ENCODE results near the gene PMFBP1.

Gene PMFBP1

GRCh38 chr16:72108353-72109102 lies 63.4 kb downstream of the PMFBP1 start:
- H3K4me3 ChIP-seq (ENCODE audit: low read length), result no peak overlapping the region
- DNase-seq (ENCODE audit: low read depth), result no peak
- TF ChIP-seq CTCF (conservative IDR thresholded peaks at IDR 0.05; ENCODE audit: low read depth, low read length), result no peak

DNA sequence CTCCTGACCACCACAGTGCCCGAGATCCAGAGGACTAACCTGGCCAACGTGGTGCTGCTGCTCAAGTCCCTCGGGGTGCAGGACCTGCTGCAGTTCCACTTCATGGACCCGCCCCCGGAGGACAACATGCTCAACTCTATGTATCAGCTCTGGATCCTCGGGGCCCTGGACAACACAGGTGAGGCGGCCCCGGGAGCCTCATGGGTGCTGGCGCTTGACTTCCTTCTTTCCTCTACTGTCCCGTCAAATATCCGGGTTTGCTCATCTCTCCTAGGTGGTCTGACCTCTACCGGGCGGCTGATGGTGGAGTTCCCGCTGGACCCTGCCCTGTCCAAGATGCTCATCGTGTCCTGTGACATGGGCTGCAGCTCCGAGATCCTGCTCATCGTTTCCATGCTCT lies 64.6 kb downstream of the PMFBP1 start:
- TF ChIP-seq CTCF (conservative IDR thresholded peaks at IDR 0.05; ENCODE audit: low read depth, low read length), result no peak
- DNase-seq (ENCODE audit: low read depth), result no peak
- no peak overlapping the region for H3K4me3 ChIP-seq (ENCODE audit: low read length)

DNA sequence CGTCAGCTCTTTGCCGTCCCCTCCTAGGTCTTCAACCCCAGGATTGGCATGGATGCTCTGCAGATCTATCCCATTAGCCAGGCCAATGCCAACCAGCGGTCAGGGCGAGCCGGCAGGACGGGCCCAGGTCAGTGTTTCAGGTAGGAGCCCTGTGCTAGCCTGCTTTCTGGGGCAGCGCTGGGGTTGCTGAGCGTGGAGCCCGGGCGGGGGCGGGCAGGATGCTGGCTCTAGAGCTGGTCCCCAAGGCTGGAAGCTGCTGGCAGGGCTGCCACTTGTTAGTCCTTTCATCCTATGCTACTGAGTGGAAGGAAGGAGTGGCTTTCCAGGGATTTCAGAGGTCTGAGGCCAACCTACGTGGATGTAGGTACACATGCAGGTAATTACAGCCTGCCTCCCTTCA lies 66.0 kb downstream of the PMFBP1 start:
- TF ChIP-seq CTCF (conservative IDR thresholded peaks at IDR 0.05; ENCODE audit: low read depth, low read length), result no peak
- DNase-seq (ENCODE audit: low read depth), result no peak
- H3K4me3 ChIP-seq (ENCODE audit: low read length), result no peak overlapping the region

DNA sequence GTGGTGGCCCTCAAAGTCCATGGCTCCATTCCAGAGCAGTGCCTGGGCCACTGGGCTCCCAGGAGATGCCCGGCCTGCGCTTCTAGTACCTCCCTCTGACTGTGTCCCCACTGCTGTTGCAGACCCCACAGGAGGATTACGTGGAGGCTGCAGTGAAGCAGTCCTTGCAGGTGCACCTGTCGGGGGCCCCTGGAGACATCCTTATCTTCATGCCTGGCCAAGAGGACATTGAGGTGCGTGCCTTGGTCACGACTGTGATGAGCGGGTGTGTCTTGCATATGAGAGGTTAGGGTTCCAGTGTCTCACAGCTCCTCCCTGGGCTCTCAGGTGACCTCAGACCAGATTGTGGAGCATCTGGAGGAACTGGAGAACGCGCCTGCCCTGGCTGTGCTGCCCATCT lies 67.0 kb downstream of the PMFBP1 start:
- TF ChIP-seq CTCF (conservative IDR thresholded peaks at IDR 0.05; ENCODE audit: low read depth, low read length), result no peak
- no peak overlapping the region for H3K4me3 ChIP-seq (ENCODE audit: low read length)
- DNase-seq (ENCODE audit: low read depth), result no peak

DNA sequence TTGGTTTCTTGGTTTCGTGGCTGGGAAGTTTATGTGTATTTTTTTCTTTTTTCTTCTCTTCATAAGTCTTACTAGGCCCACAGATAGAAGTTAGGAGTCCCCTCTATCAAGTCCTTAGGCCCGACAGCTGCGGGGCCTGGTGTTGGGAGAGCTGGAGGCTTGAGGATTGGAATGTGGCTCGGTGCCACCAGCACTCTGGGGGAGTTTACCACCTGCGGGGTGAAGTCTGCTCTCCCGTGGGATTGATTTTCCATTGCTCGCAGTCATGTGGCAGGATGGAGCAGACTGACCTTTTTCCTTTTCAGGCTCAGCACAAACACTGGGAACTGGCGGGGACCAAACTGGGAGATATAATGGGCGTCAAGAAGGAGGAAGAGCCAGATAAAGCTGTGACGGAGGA lies 70.8 kb downstream of the PMFBP1 start:
- no peak for TF ChIP-seq CTCF (conservative IDR thresholded peaks at IDR 0.05; ENCODE audit: low read depth, low read length)
- DNase-seq (ENCODE audit: low read depth), result no peak
- H3K4me3 ChIP-seq (ENCODE audit: low read length), result no peak overlapping the region

DNA sequence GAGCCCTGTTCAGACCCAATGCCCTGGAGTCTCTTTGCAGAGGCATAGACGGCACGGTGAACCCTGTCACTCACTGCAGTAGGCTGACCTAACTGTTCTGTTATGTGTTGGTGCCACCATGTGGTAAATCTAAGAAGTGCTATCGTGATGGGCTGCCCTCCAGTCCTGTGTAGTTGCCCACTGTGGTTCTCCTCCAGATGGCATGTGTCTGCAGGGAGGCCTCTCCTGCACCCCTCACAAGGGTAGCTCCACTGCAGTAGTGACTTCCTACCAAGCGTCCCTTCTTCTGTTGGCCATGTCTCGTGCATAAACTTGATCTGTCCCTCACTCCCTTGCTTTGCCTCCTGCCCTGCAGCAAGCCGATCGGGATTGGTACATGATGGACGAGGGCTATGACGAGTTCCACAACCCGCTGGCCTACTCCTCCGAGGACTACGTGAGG lies 72.6 kb downstream of the PMFBP1 start:
- DNase-seq (ENCODE audit: low read depth), result no peak
- peak; percentile 61 for TF ChIP-seq CTCF (conservative IDR thresholded peaks at IDR 0.05; ENCODE audit: low read depth, low read length)

DNA sequence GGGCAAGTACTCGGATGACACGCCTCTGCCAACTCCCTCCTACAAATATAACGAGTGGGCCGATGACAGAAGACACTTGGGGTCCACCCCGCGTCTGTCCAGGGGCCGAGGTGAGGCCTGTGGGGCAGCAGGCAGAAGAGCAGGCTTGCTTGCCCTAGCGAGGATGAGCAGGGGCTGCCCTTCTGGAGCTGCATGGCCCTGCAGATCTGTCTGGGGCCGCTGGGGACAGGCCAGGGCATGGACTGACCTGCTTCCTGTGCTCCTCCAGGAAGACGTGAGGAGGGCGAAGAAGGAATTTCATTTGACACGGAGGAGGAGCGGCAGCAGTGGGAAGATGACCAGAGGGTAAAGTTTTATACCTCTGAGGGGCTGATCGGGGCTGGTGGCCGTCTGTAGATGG lies 73.0 kb downstream of the PMFBP1 start:
- TF ChIP-seq CTCF (conservative IDR thresholded peaks at IDR 0.05; ENCODE audit: low read depth, low read length), result no peak
- no peak for DNase-seq (ENCODE audit: low read depth)
- H3K4me3 ChIP-seq (ENCODE audit: low read length), result no peak overlapping the region

More for the DNA sequence above, 72.6 kb downstream of the PMFBP1 start:
- H3K4me3 ChIP-seq (ENCODE audit: low read length), result no peak overlapping the region

Measured in retinal pigment epithelial cell (primary cell).